Hepatocyte (in vitro differentiated cells): ENCODE results near the gene BACH1.
"Not testable (repeated sequence)": the region's sequence is repeated elsewhere in the genome, so short reads cannot be mapped to it uniquely, and the experiment has no call there.

ENCODE experiments used
- EZH2 ChIP-seq: fragments of 200-600 bp; sonication (generic); IDR thresholded peaks from 2 replicates; pipeline ENCODE4 v1.6.1; 2016; ENCODE audit warnings: antibody characterized with exemption, mild to moderate bottlenecking, borderline replicate concordance
- TF ChIP-seq, protein P1 (sequence below): fragments of 200-600 bp; sonication (generic); IDR thresholded peaks from 2 replicates; pipeline ENCODE4 v1.5.1; 2016; ENCODE audit warnings: antibody characterized with exemption, mild to moderate bottlenecking; ENCODE audit not compliant: poor library complexity

DNA sequence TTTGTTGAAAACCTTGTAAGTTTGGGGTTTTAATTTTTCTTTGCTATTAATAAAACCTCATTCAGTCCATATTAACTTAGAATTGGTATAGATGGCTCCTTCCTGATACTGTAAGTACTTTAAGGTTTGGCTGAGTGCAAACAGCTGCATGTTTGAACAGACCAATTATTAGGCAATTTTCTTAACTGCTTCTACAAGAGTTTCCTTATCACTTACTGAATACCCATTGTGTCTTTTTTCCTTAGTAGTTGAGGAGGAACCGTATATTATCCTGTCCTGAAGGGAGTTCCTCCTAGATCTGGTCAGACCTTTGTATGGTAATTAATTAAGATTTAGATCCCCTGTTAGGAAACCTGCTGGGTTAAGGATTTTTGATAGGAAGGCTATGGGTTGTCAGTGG lies 57.6 kb downstream of the BACH1 start:
- TF ChIP-seq, protein P1, sequence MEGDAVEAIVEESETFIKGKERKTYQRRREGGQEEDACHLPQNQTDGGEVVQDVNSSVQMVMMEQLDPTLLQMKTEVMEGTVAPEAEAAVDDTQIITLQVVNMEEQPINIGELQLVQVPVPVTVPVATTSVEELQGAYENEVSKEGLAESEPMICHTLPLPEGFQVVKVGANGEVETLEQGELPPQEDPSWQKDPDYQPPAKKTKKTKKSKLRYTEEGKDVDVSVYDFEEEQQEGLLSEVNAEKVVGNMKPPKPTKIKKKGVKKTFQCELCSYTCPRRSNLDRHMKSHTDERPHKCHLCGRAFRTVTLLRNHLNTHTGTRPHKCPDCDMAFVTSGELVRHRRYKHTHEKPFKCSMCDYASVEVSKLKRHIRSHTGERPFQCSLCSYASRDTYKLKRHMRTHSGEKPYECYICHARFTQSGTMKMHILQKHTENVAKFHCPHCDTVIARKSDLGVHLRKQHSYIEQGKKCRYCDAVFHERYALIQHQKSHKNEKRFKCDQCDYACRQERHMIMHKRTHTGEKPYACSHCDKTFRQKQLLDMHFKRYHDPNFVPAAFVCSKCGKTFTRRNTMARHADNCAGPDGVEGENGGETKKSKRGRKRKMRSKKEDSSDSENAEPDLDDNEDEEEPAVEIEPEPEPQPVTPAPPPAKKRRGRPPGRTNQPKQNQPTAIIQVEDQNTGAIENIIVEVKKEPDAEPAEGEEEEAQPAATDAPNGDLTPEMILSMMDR, result not testable (repeated sequence)
- TF ChIP-seq EZH2, result not testable (repeated sequence)
